HL-60 (cell line): Measurements from ENCODE around the gene TNFAIP8.

Experiments
- DNase-seq, 2 experiments: peaks; one replicate each; pipeline ENCODE4 v3.0.0-alpha.2; 2010 to 2020; ENCODE audit warnings: low read depth in 1 of 2, low spot score in 1 of 2
- H3K27ac ChIP-seq: fragments of 250-450 bp; sonication (Bioruptor Pico); replicated peaks from 2 replicates; pipeline ENCODE4 v1.5.1; 2020; ENCODE audit warnings: mild to moderate bottlenecking, moderate library complexity
- H3K27me3 ChIP-seq: fragments of 250-450 bp; sonication (Bioruptor Pico); 2 replicates; pipeline ENCODE4 v1.5.1; 2021; ENCODE audit warnings: mild to moderate bottlenecking, moderate library complexity; ENCODE audit not compliant: insufficient read depth, poor library complexity, severe bottlenecking
- H3K4me3 ChIP-seq: replicated peaks from 2 replicates; pipeline ENCODE4 v1.5.1; 2011; ENCODE audit warnings: mild to moderate bottlenecking, control low read depth, low read length; ENCODE audit not compliant: insufficient read depth
- CTCF ChIP-seq: IDR thresholded peaks from one replicate; pipeline ENCODE4 v1.5.1; 2011; ENCODE audit warnings: low read length, control low read depth, inconsistent platforms; ENCODE audit not compliant: insufficient read depth
- GABPA ChIP-seq: IDR thresholded peaks from 2 replicates; pipeline ENCODE4 v1.6.1; 2012; ENCODE audit warnings: low read depth
- POLR2AphosphoS5 ChIP-seq: IDR thresholded peaks from 2 replicates; pipeline ENCODE4 v1.6.1; 2012; ENCODE audit warnings: low read depth
- REST ChIP-seq: IDR thresholded peaks from 2 replicates; pipeline ENCODE4 v1.6.1; 2012; ENCODE audit warnings: low read depth; ENCODE audit not compliant: insufficient replicate concordance
- SPI1 ChIP-seq: IDR thresholded peaks from 2 replicates; pipeline ENCODE4 v1.6.1; 2012; ENCODE audit warnings: low read depth, mild to moderate bottlenecking, borderline replicate concordance

The TNFAIP8 gene

GRCh38 chr5:119342406-119342805 is 13.4 kb upstream of the TNFAIP8 start:
- DNase-seq: no peak
- Histone ChIP-seq H3K4me3 (no peak overlapping the region), H3K27me3 (no peaks in the 10 kb centered on the region), H3K27ac (no peak overlapping the region)
- TF ChIP-seq CTCF (no peak), SPI1 (no peak), GABPA (no peak), REST (no peak), POLR2AphosphoS5 (no peak)

- TF ChIP-seq REST: no peak
- TF ChIP-seq SPI1: no peak
- TF ChIP-seq CTCF: no peak
- TF ChIP-seq GABPA: no peak
- TF ChIP-seq POLR2AphosphoS5: no peak
Measured at GRCh38 chr5:119343052-119343451, 12.8 kb upstream of the TNFAIP8 start.

GRCh38 chr5:119343766-119344165 is 12.1 kb upstream of the TNFAIP8 start:
- DNase-seq: no peak
- no peaks in the 10 kb centered on the region for H3K27me3 ChIP-seq
- no peak for TF ChIP-seq POLR2AphosphoS5
- no peak for TF ChIP-seq REST
- no peak for TF ChIP-seq GABPA
- TF ChIP-seq SPI1: no peak
- TF ChIP-seq CTCF: no peak
- H3K4me3 ChIP-seq: no peak overlapping the region
- no peak overlapping the region for H3K27ac ChIP-seq

More at GRCh38 chr5:119343052-119343451, 12.8 kb upstream of the TNFAIP8 start:
- no peaks in the 10 kb centered on the region for H3K27me3 ChIP-seq
- DNase-seq: no peak
- no peak overlapping the region for H3K27ac ChIP-seq
- H3K4me3 ChIP-seq: no peak overlapping the region
